NCI-H2227 treated with DMSO at 0.1 percent for 48 hours (cell line): Measurements from ENCODE around the gene APIP.
A peak's percentile ranks its signal among the peaks of the same experiment; 100 is the strongest.
"Not testable (repeated sequence)": the region's sequence is repeated elsewhere in the genome, so short reads cannot be mapped to it uniquely, and the experiment has no call there.

Source experiments
- DNase-seq: peaks from one replicate; lab custom pipeline; 2025; lab: John Stamatoyannopoulos, UW

Gene APIP

DNA sequence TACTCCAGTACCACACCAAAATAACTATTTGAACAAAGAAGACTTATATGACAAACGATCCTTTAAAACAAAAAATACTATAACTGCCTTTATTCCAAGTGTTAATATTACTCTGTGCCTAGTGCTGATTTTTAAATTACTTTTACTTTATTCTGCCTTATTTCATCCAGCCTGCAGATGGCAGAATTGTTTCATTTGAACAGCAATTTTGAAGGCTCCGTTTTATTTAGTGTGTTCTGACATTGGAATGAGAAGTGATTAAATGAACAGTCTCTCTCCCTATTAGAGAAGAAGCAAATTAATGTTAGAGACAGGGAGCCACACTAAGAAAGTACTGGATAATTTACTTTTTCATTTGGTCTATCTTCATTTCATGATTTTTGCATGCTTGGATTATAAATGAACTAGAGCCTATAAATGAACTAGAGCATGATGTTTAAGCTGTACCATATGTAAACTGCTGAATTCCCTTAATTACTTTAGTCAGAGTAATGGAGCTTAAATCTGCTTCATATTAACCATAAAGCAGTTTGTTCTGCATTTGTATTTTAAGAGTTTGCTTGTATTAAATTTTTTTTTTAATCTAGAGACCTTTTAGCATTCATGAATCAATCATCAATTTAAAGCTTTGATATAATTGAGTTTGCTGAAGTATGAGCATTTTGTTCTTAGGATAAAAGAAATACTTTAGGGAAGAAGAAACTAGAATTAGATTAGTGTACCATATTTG, 10.1 kb upstream of the APIP start:
- peak; percentile 51 for DNase-seq

DNA sequence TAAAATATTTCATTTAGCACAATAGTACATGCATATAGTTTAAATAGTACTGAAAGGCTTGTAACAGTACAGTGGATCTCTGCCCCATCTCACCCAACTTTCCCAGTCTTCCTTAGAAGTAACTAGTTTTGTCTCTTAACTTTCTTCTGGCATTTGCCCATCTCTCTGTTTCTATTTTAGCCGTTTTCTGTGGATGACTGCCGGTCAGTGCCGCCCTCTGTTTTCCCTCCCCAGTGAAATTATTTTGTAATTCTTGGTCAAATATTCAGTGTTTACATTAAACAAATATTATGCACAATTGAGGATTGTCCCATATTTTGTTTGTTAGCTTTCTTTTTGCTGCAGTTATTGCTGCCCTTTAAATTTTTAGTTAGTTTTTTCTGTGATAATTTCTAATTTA, 8.5 kb upstream of the APIP start:
- no peak for DNase-seq

- DNase-seq, result no peak
These were observed 5.0 kb upstream of the APIP start for GRCh38 chr11:34921156-34921555.

- DNase-seq, result peak; percentile 1
These were observed 928 bp upstream of the APIP start for GRCh38 chr11:34916843-34917770.

- peak; percentile 71 for DNase-seq
These were observed 804 bp downstream of the APIP start for GRCh38 chr11:34915136-34916014.

DNA sequence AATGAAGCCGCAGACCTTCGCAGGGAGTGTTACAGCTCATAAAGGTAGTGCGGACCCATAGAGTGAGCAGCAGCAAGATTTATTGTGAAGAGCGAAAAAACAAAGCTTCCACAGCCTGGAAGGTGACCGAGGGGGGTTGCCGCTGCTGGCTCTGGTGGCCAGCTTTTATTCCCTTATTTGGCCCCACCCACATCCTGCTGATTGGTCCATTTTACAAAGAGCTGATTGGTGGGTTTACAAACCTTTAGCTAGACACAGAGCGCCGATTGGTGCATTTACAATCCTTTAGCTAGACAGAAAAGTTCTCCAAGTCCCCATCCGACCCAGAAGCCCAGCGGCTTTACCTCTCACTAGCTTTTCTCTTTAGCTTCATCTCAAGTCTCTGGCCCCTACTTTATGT, 2.6 kb downstream of the APIP start:
- DNase-seq, result not testable (repeated sequence)

DNA sequence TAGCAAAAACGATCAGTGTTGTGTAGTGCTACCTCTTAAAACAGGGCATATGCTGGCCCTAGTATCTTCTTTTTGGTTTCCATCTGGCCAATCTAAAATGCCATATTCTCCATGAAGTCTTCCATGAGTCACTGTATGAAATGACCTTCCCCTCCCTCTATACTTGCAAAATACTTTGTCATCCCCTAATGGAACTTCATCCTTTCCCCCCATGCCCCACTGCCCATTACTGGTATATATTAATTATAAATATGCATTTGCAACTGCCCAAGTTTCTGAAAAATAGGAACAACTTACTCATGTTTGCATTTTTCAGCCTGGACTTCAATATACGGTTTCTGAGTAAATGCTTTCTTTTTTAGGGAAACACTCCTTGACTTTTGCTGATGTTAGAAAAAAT, 4.5 kb downstream of the APIP start:
- DNase-seq, result no peak

- no peak for DNase-seq
These were observed 5.4 kb downstream of the APIP start for GRCh38 chr11:34910817-34911216.

DNA sequence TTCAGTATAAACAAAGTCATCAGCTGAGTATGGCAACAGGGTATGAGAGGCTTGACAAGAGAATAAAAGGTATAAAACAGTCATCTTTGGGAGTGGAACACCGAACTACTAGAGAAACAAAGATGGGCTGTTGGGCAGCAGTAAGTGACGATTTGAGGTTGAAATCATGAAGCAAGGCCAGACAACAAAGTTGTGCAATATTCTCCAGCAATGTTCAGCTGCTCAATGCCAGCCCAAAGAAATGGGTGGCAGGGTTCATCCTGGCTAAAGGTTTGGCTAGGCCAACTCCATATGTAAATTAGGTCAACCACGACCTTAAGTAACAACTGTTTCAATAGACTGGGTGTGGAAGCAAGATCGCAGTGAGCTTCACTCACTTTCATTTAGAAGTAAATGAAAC, 6.2 kb downstream of the APIP start:
- DNase-seq, result no peak

GRCh38 chr11:34909415-34909814, 6.8 kb downstream of the APIP start:
- no peak for DNase-seq

DNA sequence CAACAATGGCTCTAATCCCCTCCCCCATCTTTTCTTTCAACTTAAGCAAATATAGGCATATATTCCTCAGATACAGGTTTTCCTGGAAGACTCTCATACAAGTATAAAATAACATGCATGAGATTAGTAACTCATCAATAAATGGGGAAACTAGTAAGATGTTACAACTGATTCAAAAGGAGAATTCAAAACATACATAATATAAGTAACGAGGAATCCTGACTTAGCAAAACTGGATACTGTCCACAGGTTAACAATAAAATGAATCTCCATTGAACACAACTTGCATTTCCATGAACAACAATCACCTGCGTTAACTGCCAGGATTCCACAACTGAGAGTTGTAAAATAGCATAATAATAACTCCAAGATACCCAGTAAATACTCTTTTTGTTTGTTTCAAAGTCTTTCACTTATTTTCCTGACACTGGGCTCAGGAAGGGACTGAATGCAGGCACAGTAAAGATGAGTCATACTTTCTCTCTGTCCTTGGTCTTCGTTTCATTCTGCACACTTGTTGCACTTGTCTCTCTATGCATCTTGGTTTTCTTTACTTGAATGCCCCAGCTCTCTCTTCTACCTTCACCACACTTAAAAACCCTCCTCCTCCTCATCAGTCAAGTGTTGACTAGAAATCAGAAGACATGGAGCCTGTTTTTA, 8.1 kb downstream of the APIP start:
- no peak for DNase-seq

DNA sequence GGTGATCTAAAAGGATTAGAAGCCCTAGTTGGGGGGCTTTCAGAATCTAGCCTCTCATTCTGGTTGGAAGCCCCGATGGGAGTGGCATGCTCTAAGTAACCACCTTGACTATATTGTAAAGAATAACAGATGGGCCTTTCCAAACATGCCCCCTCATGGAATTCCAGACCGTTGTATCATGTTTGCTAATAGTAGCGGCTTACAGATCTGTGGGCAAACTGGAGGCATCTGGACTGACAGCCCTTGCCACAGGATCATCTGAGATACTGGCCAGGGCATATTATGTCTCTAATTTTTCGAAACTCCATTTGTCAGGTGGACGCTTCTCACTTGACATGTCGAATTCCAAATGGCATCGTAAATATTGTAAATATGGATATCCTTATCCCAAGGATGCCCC, 10.5 kb downstream of the APIP start:
- DNase-seq, result no peak

GRCh38 chr11:34904421-34904955, 11.7 kb downstream of the APIP start:
- no peak for DNase-seq

GRCh38 chr11:34899633-34900016, 16.6 kb downstream of the APIP start:
- no peak for DNase-seq

DNA sequence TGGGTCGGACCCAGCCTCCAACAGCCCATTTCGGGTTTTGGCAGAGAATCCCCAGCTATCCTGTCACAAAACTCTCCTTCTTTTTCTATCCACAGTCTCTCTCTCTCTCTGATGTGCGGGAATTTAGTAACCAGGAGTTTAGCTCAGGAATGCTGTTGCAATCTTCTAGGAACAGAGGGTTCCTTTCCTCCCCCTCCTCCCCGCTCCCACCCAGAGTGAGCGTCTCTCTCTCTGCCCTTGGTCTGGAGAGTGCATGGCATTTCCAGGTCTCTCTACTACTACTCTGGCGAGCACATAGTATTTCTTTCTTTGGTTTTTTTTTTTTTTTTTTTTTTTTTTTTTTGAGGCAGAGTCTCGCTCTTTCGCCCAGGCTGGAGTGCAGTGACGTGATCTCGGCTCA, 17.7 kb downstream of the APIP start:
- no peak for DNase-seq

GRCh38 chr11:34897171-34897870, 18.9 kb downstream of the APIP start:
- no peak for DNase-seq

DNA sequence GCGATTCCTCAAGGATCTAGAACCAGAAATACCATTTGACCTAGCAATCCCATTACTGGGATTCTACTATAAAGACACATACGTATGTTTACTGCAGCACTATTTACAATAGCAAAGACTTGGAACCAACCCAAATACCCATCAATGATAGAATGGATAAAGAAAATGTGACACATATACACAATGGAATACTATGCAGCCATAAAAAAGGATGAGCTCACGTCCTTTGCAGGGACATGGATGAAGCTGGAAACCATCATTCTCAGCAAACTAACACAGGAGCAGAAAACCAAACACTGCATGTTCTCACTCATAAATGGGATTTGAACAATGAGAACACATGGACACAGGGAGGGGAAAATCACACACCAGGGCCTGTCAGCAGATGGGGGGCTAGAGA, 20.0 kb downstream of the APIP start:
- DNase-seq, result not testable (repeated sequence)

DNA sequence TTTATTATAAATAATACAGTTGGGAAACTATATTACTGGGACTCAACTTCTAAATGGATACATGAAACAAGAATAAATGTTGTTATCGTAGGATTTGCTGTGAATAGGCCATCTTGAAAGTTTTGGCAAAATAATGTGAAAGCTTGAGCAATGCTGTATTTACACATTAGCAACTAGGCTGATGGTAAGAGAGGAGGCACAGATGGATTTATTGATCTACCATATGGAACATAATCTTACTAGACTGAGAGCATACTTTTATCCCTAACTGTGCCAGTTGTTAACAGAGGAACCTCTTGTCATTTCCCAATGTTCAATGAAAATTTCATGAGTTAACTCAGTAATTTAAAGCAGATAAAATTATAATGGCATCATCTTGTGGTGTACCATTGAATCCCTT, 22.8 kb downstream of the APIP start:
- no peak for DNase-seq

- DNase-seq, result no peak
These were observed 24.6 kb downstream of the APIP start for GRCh38 chr11:34891611-34892010.

DNA sequence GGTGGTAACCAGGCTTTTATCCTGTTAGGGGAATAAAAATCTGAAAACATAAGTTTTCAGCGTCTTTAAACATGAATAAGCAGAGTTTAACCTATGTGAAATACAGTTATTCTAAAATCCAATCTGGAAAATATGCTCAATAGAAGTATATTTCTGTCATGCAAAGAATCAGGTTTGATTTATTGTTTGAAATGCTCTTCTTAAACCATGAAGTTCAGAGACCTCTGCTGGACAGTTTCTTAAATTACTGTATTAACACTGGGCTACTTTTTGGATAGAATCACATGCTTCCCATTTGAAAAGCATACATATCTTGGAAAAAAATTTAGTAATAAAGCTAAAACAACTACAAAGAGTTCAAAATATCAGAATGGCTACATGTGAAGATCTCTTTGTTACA, 25.4 kb downstream of the APIP start:
- peak; percentile 44 for DNase-seq

DNA sequence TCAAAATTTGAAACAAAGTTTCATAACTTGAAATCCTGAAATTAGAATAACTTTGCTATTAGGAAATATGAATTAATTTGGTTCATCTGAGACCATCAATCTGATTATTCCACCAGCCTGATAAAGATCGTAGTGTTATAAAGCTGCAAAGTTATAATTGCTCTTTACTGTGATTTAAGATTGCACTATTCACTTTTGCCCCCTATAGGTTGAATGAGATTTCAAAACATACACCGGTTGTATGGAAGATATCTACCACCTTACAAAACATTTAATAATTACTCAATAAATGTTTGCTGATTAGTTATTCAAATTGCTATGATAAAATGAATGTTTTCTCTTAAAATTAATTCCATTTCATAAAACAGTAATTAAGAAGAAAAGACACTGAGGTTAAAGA, 26.1 kb downstream of the APIP start:
- no peak for DNase-seq
